Activated CD4-positive, alpha-beta T cell treated with anti-CD3 and anti-CD28 coated beads for 36 hours (primary cell): ENCODE measurements around the gene PHACTR1. TPM values are rescaled to one million over a fixed set of nuclear protein-coding genes. Genes with fewer than 3 reads are reported as not detected.

ENCODE experiments used
- ATAC-seq: fragments of 200-7000 bp; cut with Tn5 transposase; one replicate; pipeline ENCODE4 v1.10.0; 2021; ENCODE audit warnings: mild to moderate bottlenecking, moderate library complexity
- CTCF ChIA-PET: fragments of 350-600 bp; sonication (Branson Sonifier 250); formaldehyde crosslinking; loops from one replicate; lab custom pipeline; 2021; ENCODE audit warnings: antibody characterized with exemption; lab: Charles Lee
- POLR2A ChIA-PET: fragments of 350-600 bp; sonication (Branson Sonifier 250); formaldehyde crosslinking; loops from one replicate; lab custom pipeline; 2021; ENCODE audit warnings: antibody characterized with exemption, inconsistent platforms; lab: Charles Lee
- DNase-seq: peaks from one replicate; pipeline ENCODE4 v3.0.0-alpha.2; 2020
- H3K27ac Mint-ChIP-seq: one replicate; pipeline ENCODE4 v1.8.0; 2021; ENCODE audit warnings: mixed read lengths
- H3K27me3 Mint-ChIP-seq: one replicate; pipeline ENCODE4 v1.8.0; 2021; ENCODE audit warnings: mixed read lengths
- H3K36me3 Mint-ChIP-seq: one replicate; pipeline ENCODE4 v1.8.0; 2021; ENCODE audit warnings: low read depth, mixed read lengths
- H3K4me1 Mint-ChIP-seq: one replicate; pipeline ENCODE4 v1.8.0; 2021; ENCODE audit warnings: mixed read lengths
- H3K4me3 Mint-ChIP-seq: one replicate; pipeline ENCODE4 v1.8.0; 2021; ENCODE audit warnings: mild to moderate bottlenecking, moderate library complexity, mixed read lengths
- H3K9me3 Mint-ChIP-seq: one replicate; pipeline ENCODE4 v1.8.0; 2021; ENCODE audit warnings: low read depth, mixed read lengths
- intact Hi-C, 2 experiments: fragments of 100-400 bp; cut with DNase I in 1 of 2; cut with micrococcal nuclease in 1 of 2; formaldehyde crosslinking; loops; one replicate each; pipeline versions ENCODE4 v1.14.2 to v1.15.1; 2022 to 2024; cut with DNase I, micrococcal nuclease
- total RNA-seq, 2 experiments: library from RNA; stranded (reverse); gene quantifications; one replicate each; pipeline ENCODE4 v1.2.3, GENCODE V29; 2021

Gene PHACTR1
- total RNA-seq, 2 experiments from 2014 or later = 0.07 TPM; not detected in 1

DNA sequence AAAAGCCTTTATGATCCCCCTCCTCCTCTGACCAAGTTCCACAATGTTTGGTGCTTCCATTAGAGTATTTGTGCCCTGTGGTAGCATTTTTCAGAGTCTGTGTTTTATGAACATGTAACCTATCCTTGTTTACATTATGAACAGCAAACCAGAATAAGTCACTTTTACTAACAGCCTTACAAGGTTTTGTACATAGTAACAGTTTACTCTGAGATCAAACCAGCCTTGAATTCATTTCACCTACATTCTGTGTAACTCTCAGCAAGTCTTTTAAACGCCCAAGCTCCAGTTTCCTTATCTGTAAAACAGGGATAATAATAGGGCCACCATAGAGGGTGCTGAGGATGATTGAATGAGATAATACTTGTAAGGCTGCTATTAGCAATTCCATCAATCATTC, 175.0 kb downstream of the PHACTR1 start:
- Mint-ChIP-seq H3K9me3 (peaks cover 13% of the 10 kb centered on the region), H3K27ac (no peak overlapping the region), H3K4me1 (no peaks in the 10 kb centered on the region), H3K4me3 (no peak overlapping the region), H3K36me3 (no peaks in the 10 kb centered on the region), H3K27me3 (peaks cover 3% of the 10 kb centered on the region)
- POLR2A ChIA-PET = no interaction called here
- CTCF ChIA-PET = interaction anchor here (0.6 to 2.2 kb wide), 6 partner anchors 8 to 1237 kb away, joined by 3 to 13 read pairs (median 4); no protein-coding TSS in a partner anchor
- intact Hi-C loops = loop anchor here (5.0 kb wide), 3 partner anchors 1176 to 1304 kb away; no protein-coding TSS in a partner anchor
- DNase-seq = no peak
- no peak for ATAC-seq

GRCh38 chr6:12892151-12892550, 175.6 kb downstream of the PHACTR1 start:
- Mint-ChIP-seq H3K27me3 (peaks cover 4% of the 10 kb centered on the region), H3K4me1 (no peaks in the 10 kb centered on the region), H3K9me3 (peaks cover 13% of the 10 kb centered on the region), H3K36me3 (no peaks in the 10 kb centered on the region), H3K4me3 (no peak overlapping the region), H3K27ac (no peak overlapping the region)
- no peak for DNase-seq
- intact Hi-C loops = loop anchor here (5.0 kb wide), 3 partner anchors 1175 to 1305 kb away; no protein-coding TSS in a partner anchor
- POLR2A ChIA-PET = no interaction called here
- ATAC-seq = no peak
- CTCF ChIA-PET = interaction anchor here (0.6 to 2.2 kb wide), 7 partner anchors 8 to 1237 kb away, joined by 3 to 13 read pairs (median 4); no protein-coding TSS in a partner anchor

GRCh38 chr6:12893036-12893435, 176.5 kb downstream of the PHACTR1 start:
- H3K36me3 Mint-ChIP-seq = no peaks in the 10 kb centered on the region
- CTCF ChIA-PET = interaction anchor here (1.0 to 2.2 kb wide), 4 partner anchors 11 to 1238 kb away, joined by 3 to 13 read pairs (median 4); no protein-coding TSS in a partner anchor
- POLR2A ChIA-PET = no interaction called here
- ATAC-seq (no peak), DNase-seq (no peak)
- no peak overlapping the region for H3K4me3 Mint-ChIP-seq
- no peaks in the 10 kb centered on the region for H3K4me1 Mint-ChIP-seq
- no peak overlapping the region for H3K27ac Mint-ChIP-seq
- H3K9me3 Mint-ChIP-seq = peaks cover 13% of the 10 kb centered on the region
- H3K27me3 Mint-ChIP-seq = peaks cover 5% of the 10 kb centered on the region
- intact Hi-C loops = loop anchor here (1.0 to 5.0 kb wide), 4 partner anchors 255 to 1306 kb away; no protein-coding TSS in a partner anchor

DNA sequence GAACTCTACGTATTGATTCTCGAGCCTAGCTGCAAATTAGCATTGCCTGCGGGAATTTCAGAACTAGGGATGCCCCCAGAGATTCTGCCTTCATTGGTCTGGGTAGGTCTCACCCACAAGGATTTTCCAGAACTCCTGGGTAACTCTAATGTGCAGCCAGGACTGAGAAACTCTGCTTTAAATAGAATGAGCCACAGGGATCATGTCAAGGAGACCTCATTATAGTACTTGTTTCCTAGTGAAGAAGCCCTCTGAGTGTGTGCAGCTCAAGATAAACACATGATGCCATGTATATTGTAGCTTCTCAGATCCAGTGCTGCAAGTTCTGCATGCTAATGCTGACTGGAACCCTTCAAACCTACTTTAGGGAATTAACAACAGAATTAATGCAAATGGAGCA, 179.2 kb downstream of the PHACTR1 start:
- H3K27me3 Mint-ChIP-seq = peaks cover 13% of the 10 kb centered on the region
- no peak overlapping the region for H3K4me3 Mint-ChIP-seq
- ATAC-seq (no peak), DNase-seq (no peak)
- intact Hi-C loops = loop anchor here in 1 of 2 experiments (2.0 kb wide), 1 partner anchor 1241 kb away; no protein-coding TSS in a partner anchor
- H3K36me3 Mint-ChIP-seq = no peaks in the 10 kb centered on the region
- CTCF ChIA-PET = interaction anchor here (0.6 to 1.0 kb wide), 3 partner anchors 8 to 304 kb away, joined by 3 to 4 read pairs (median 4); no protein-coding TSS in a partner anchor
- H3K4me1 Mint-ChIP-seq = no peaks in the 10 kb centered on the region
- no peak overlapping the region for H3K27ac Mint-ChIP-seq
- POLR2A ChIA-PET = no interaction called here
- H3K9me3 Mint-ChIP-seq = peaks cover 9% of the 10 kb centered on the region

GRCh38 chr6:12896208-12896733, 179.7 kb downstream of the PHACTR1 start:
- no peak overlapping the region for H3K4me3 Mint-ChIP-seq
- no peak overlapping the region for H3K27ac Mint-ChIP-seq

DNA sequence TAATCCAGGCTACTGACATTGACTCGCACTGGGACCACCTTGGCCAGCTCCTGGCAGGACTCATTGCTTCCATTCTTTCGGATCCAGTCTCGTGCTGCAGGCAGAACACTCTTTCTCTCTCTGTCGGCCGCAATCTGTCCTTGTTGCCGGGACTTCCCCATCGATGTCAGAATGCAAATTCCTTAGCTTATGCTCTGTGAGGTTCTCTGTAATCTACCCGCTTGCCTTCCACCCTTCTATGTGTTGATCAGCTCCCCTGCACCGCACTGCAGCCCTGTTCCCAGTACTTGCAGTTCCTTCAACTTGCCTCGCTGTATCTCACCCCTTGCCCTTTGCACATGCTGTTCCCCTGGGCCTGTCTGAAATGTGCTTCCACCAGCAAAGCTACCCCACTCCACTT, 182.0 kb downstream of the PHACTR1 start:
- ATAC-seq (no peak), DNase-seq (no peak)
- Mint-ChIP-seq H3K4me3 (no peak overlapping the region), H3K9me3 (no peaks in the 10 kb centered on the region), H3K27me3 (peaks cover 20% of the 10 kb centered on the region), H3K27ac (no peak overlapping the region), H3K4me1 (no peaks in the 10 kb centered on the region), H3K36me3 (no peaks in the 10 kb centered on the region)
- intact Hi-C loops = no loop called here
- CTCF ChIA-PET = interaction anchor here (0.7 kb wide), 2 partner anchors 22 to 280 kb away, joined by 3 read pairs; no protein-coding TSS in a partner anchor
- POLR2A ChIA-PET = no interaction called here

More at GRCh38 chr6:12896208-12896733, 179.7 kb downstream of the PHACTR1 start:
- Mint-ChIP-seq H3K36me3 (no peaks in the 10 kb centered on the region), H3K9me3 (peaks cover 5% of the 10 kb centered on the region), H3K4me1 (no peaks in the 10 kb centered on the region), H3K27me3 (peaks cover 15% of the 10 kb centered on the region)
- ChIA-PET POLR2A (no interaction called here), CTCF (interaction anchor here (0.6 to 1.0 kb wide), 2 partner anchors 258 to 304 kb away, joined by 3 to 4 read pairs; no protein-coding TSS in a partner anchor)
- intact Hi-C loops = no loop called here
- DNase-seq (no peak), ATAC-seq (no peak)

DNA sequence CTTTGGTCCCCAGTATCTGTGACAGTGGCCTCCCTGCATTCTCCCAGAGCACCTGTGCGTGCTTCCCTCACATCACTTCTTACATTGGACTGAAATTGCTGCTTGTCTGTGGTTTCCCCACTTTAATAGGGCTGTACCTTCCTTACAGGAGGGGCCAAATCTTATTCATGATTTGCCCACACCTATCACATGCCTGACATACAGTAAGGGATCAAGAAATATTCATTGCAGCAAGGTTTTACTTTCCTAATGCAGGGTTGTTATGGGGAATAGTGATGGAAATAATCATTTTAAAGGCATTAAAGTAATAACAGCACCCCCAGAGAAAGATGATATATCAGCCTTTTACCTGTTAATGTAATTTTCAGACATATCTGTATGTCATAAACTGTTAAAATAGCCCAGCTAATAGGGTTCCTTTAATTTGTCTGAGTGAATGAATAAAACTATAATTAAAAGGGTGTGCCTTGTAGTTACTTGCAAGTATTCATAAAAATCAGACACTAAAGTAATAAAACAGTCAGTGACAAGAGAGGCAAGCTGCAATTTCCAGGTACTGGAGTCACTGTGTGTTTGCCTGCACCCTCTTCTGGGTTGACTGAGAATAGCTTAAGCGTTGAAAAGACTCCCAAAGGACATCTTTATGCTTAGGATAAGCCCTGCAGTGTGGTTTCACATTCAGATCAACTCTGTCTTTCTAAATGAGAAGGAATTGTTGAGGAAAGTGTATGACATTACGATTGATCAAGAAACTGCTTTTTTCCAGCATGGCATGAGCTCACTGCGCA, 182.7 kb downstream of the PHACTR1 start:
- Mint-ChIP-seq H3K4me1 (no peaks in the 10 kb centered on the region), H3K9me3 (no peaks in the 10 kb centered on the region), H3K27ac (no peak overlapping the region), H3K27me3 (peaks cover 20% of the 10 kb centered on the region), H3K4me3 (no peak overlapping the region), H3K36me3 (no peaks in the 10 kb centered on the region)
- ChIA-PET CTCF (interaction anchor here (0.7 to 0.8 kb wide), 3 partner anchors 8 to 279 kb away, joined by 3 read pairs; no protein-coding TSS in a partner anchor), POLR2A (no interaction called here)
- DNase-seq (no peak), ATAC-seq (no peak)
- intact Hi-C loops = no loop called here

DNA sequence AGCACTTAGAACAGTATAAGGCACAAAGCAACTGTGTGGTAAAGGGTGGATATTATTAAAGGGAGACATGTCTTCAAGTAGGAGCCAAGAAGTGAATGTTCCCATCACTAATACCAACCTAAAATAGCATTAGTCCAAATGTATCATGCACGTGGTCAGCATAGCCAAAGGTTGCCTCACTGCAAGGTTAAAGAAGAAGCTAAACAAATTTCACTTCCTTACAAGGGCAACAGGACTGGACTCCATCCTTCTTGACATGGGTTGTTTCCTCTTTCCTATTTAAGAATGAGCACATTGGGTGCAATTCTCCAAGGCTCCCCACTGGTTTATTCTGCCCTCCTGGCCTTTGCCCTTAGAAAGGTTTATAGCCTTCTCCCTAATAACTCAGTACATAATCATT, 186.7 kb downstream of the PHACTR1 start:
- H3K36me3 Mint-ChIP-seq = no peaks in the 10 kb centered on the region

DNA sequence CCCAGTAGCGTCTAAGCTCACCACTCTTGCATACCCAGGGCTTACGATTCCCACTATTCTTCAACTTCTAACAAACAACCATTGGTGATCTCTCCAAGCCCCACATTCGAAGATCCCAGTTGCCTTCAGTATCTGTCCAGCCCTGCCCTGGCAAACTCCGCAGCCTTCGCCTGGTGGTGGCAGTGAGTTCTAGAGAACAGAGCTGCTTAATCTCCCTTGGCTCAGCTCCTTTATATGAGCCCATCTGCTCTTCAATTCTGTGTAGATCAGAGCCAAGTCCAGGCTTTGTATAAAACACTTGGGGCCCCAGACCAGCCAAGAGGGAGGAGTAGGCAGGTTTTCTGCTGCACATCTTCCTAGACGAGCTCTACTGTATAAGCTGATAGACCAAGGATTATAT, 193.3 kb downstream of the PHACTR1 start:
- POLR2A ChIA-PET = no interaction called here
- no peak overlapping the region for H3K4me3 Mint-ChIP-seq
- no peak for ATAC-seq

More for the DNA sequence above, 186.7 kb downstream of the PHACTR1 start:
- peaks cover 22% of the 10 kb centered on the region for H3K27me3 Mint-ChIP-seq
- ATAC-seq = no peak
- H3K4me1 Mint-ChIP-seq = no peaks in the 10 kb centered on the region
- DNase-seq = no peak
- CTCF ChIA-PET = interaction anchor here (0.6 to 3.5 kb wide), 4 partner anchors 8 to 11 kb away, joined by 4 to 13 read pairs (median 4); no protein-coding TSS in a partner anchor
- no peaks in the 10 kb centered on the region for H3K9me3 Mint-ChIP-seq
- no peak overlapping the region for H3K27ac Mint-ChIP-seq
- intact Hi-C loops = no loop called here
- POLR2A ChIA-PET = no interaction called here
- H3K4me3 Mint-ChIP-seq = no peak overlapping the region

DNA sequence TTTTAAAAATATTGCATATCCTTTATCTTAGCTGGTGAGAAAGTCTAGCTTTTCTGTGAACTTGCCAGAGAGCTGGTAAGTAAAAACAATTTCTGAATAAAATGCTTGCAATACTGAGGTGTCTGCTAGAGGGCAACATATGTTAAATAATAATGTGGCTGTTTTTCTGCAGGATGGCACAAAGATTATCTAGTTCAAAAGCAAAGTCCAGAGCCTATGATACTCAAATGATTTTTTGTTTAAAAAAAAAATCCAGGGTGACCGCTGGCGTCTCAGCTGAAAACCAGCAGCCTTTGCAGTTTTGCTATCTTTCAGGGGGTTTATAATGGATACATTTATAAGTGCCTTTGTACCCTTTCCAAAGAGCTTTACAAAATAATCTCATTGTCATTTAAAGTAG, 194.9 kb downstream of the PHACTR1 start:
- intact Hi-C loops = loop anchor here (1.0 to 2.0 kb wide), 3 partner anchors 419 to 425 kb away; no protein-coding TSS in a partner anchor
- Mint-ChIP-seq H3K4me1 (no peaks in the 10 kb centered on the region), H3K9me3 (no peaks in the 10 kb centered on the region), H3K4me3 (no peak overlapping the region), H3K36me3 (no peaks in the 10 kb centered on the region), H3K27me3 (peaks cover 8% of the 10 kb centered on the region), H3K27ac (no peak overlapping the region)
- ChIA-PET POLR2A (interaction anchor here (0.6 to 0.7 kb wide), 2 partner anchors 284 to 442 kb away, joined by 3 to 5 read pairs; no protein-coding TSS in a partner anchor), CTCF (interaction anchor here (0.7 to 2.4 kb wide), 11 partner anchors 8 to 1839 kb away, joined by 3 to 16 read pairs (median 4); no protein-coding TSS in a partner anchor)
- DNase-seq (no peak), ATAC-seq (no peak)

More for the DNA sequence above, 193.3 kb downstream of the PHACTR1 start:
- Mint-ChIP-seq H3K36me3 (no peaks in the 10 kb centered on the region), H3K4me1 (no peaks in the 10 kb centered on the region), H3K9me3 (no peaks in the 10 kb centered on the region), H3K27ac (no peak overlapping the region), H3K27me3 (peaks cover 9% of the 10 kb centered on the region)
- intact Hi-C loops = loop anchor here in 1 of 2 experiments (2.0 kb wide), 1 partner anchor 421 kb away; no protein-coding TSS in a partner anchor
- CTCF ChIA-PET = no interaction called here
- DNase-seq = no peak

DNA sequence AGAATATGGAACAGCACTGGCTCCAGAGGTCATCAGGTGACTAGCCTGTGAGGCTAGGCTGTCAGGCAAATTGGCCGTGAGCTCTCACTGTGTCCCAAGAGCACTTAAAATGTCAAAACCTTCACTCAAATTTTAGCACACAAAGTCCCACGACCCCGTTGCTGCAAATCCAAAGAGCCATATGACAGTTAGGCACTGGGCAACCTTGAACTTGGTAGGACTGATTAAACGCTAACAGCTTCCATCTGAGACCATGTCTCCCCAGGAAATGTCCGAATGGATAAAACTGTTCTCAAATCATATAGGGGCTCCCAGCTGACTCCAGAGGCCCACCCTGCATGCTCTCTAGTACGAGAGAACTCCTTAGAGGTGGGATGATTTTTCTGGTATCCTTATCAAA, 196.6 kb downstream of the PHACTR1 start:
- DNase-seq (no peak), ATAC-seq (no peak)
- intact Hi-C loops = no loop called here
- no peak overlapping the region for H3K4me3 Mint-ChIP-seq
- ChIA-PET POLR2A (no interaction called here), CTCF (interaction anchor here (1.5 kb wide), 1 partner anchor 44 kb away, joined by 5 read pairs; no protein-coding TSS in a partner anchor)
- H3K27ac Mint-ChIP-seq = no peak overlapping the region
- no peaks in the 10 kb centered on the region for H3K9me3 Mint-ChIP-seq
- H3K27me3 Mint-ChIP-seq = peaks cover 5% of the 10 kb centered on the region
- H3K4me1 Mint-ChIP-seq = no peaks in the 10 kb centered on the region
- H3K36me3 Mint-ChIP-seq = no peaks in the 10 kb centered on the region
